A549 (cell line): ENCODE results near the gene ATAD5. TPM values are rescaled to one million over a fixed set of nuclear protein-coding genes. Genes with fewer than 3 reads are reported as not detected.
"Not testable (repeated sequence)": the region's sequence is repeated elsewhere in the genome, so short reads cannot be mapped to it uniquely, and the experiment has no call there.

Experiments
- ATAC-seq, 2 experiments: fragments of 200-7000 bp in 1 of 2; fragments of >200 bp in 1 of 2; cut with Nextera tagmentation in 1 of 2; cut with Tn5 transposase in 1 of 2; 3 replicates each; pipeline versions ENCODE4 v1.8.0 to v1.9.1; 2018 to 2020; ENCODE audit warnings: mild to moderate bottlenecking in 1 of 2, moderate library complexity in 1 of 2
- CTCF ChIA-PET: fragments of 300-600 bp; sonication (Branson Sonifier 250); formaldehyde crosslinking; extraction: SDS; loops from one replicate; lab custom pipeline; 2021; ENCODE audit warnings: antibody characterized with exemption, inconsistent platforms; lab: Yijun Ruan, JAX
- POLR2A ChIA-PET: fragments of 350-600 bp; formaldehyde crosslinking; extraction: SDS; loops from one replicate; lab custom pipeline; 2021; ENCODE audit warnings: antibody characterized with exemption, inconsistent platforms; lab: Yijun Ruan, JAX
- DNase-seq, 2 experiments: peaks; one replicate each; pipeline versions ENCODE4 v3.0.0 to v3.0.0-alpha.2; 2011 to 2016; ENCODE audit warnings: low read depth in 1 of 2, low spot score in 1 of 2
- FAIRE-seq: peaks from 2 replicates; lab custom pipeline; 2011; peaks lifted over from hg19 to GRCh38; lab: Jason Lieb, UNC
- H3K27ac ChIP-seq, 2 experiments: fragments of >200 bp; sonication (Bioruptor Twin); formaldehyde crosslinking; 3 replicates each; pipeline ENCODE4 v1.5.1; 2016 to 2017
- H3K4me1 ChIP-seq: fragments of >200 bp; sonication (Bioruptor Twin); formaldehyde crosslinking; 3 replicates; pipeline ENCODE4 v1.6.1; 2016
- H3K4me2 ChIP-seq: fragments of >200 bp; sonication (Bioruptor Twin); formaldehyde crosslinking; 3 replicates; pipeline ENCODE4 v1.6.1; 2016
- H3K4me3 ChIP-seq: fragments of >200 bp; sonication (Bioruptor Twin); formaldehyde crosslinking; 3 replicates; pipeline ENCODE4 v1.5.1; 2016
- H3K9me3 ChIP-seq: fragments of >200 bp; sonication (Bioruptor Twin); formaldehyde crosslinking; 3 replicates; pipeline ENCODE4 v1.6.1; 2016
- ATOH8 ChIP-seq: fragments of 250-450 bp; sonication (Bioruptor Pico); IDR thresholded peaks from 2 replicates; pipeline ENCODE4 v1.5.0; 2020; ENCODE audit warnings: low read depth, mild to moderate bottlenecking, moderate library complexity
- CBX2 ChIP-seq: fragments of 200-600 bp; sonication (generic); IDR thresholded peaks from 2 replicates; pipeline ENCODE4 v1.6.1; 2016; ENCODE audit warnings: low read depth, mild to moderate bottlenecking, borderline replicate concordance
- CTCF ChIP-seq: fragments of >200 bp; sonication (Bioruptor Twin); formaldehyde crosslinking; IDR thresholded peaks from 3 replicates; pipeline ENCODE4 v1.5.1; 2016
- POLR2AphosphoS2 ChIP-seq: conservative IDR thresholded peaks from 2 replicates; pipeline ENCODE4 v1.6.1; 2012; ENCODE audit warnings: low read length, improper control_type of control experiment, inconsistent platforms
- RFX5 ChIP-seq: fragments of 450-650 bp; IDR thresholded peaks from 2 replicates; pipeline ENCODE4 v1.7.1; 2014; ENCODE audit warnings: antibody characterized with exemption, mild to moderate bottlenecking, moderate library complexity
- RNF2 ChIP-seq: fragments of 200-600 bp; sonication (generic); IDR thresholded peaks from 2 replicates; pipeline ENCODE4 v1.6.1; 2016; ENCODE audit warnings: low read depth, mild to moderate bottlenecking, antibody characterized with exemption, moderate library complexity, borderline replicate concordance
- USF2 ChIP-seq: fragments of 450-650 bp; IDR thresholded peaks from 2 replicates; pipeline ENCODE4 v1.6.1; 2014; ENCODE audit warnings: antibody characterized with exemption
- WGBS: methylation state at CpG from one replicate; pipeline ENCODE4 v1.1.6; 2017; ENCODE audit errors: missing lambda C conversion rate; 5-methylcytosine and 5-hydroxymethylcytosine counted together
- polyA plus RNA-seq, 4 experiments: library from polyadenylated mRNA; depleted of rRNA in 3 of 4; stranded (reverse); fragments of >200 nt; fragmentation: RNase III in 1 of 4; extraction: RNeasy Plus Mini Kit Qiagen cat#74134 plus additional on column Dnase treatment in 1 of 4; gene quantifications; 2 replicates in 3 of 4; 3 replicates in 1 of 4; pipeline ENCODE4 v1.2.3, GENCODE V29; 2011 to 2017

The ATAD5 gene
- polyA plus RNA-seq, 2 of the 4 experiments (the other 2 are of a cell fraction): 4.5 to 9.5 TPM

GRCh38 chr17:30819971-30820705, 11.6 kb upstream of the ATAD5 start (continued):
- no peak for TF ChIP-seq CBX2
- TF ChIP-seq RFX5: no peak

- peaks cover 23% of the 10 kb centered on the region for H3K4me1 ChIP-seq
- no peak overlapping the region for H3K4me3 ChIP-seq
- no peak for ATAC-seq
- FAIRE-seq: peak; percentile 32
- WGBS: 74% methylated on average over 9 of the region's 9 CpGs
- no peak overlapping the region for H3K27ac ChIP-seq
- no peak for DNase-seq
- 0 out of 3 replicates have a peak, but pooled peaks have one; percentile 11 for TF ChIP-seq CTCF
- TF ChIP-seq ATOH8 (CRISPR knock-in tag): no peak
- no peaks in the 10 kb centered on the region for H3K9me3 ChIP-seq
- CTCF ChIA-PET: interaction anchor here (1.4 kb wide), 2 partner anchors 13 to 394 kb away, joined by 3 to 4 read pairs; no protein-coding TSS in a partner anchor
- POLR2A ChIA-PET: interaction anchor here (0.7 kb wide), 1 partner anchor 8 kb away, joined by 3 read pairs; no protein-coding TSS in a partner anchor
- H3K4me2 ChIP-seq: peak overlapping the region; percentile 80; the same call in 2 of the 3 replicates
Observed at GRCh38 chr17:30821871-30822723, 9.7 kb upstream of the ATAD5 start.

GRCh38 chr17:30822919-30823318, 8.8 kb upstream of the ATAD5 start:
- Histone ChIP-seq H3K4me1 (peaks cover 23% of the 10 kb centered on the region), H3K4me2 (peak overlapping the region; percentile 80)
- ATAC-seq, FAIRE-seq, POLR2A ChIA-PET, H3K9me3 ChIP-seq, H3K4me3 ChIP-seq, H3K27ac ChIP-seq, DNase-seq: not testable (repeated sequence)
- WGBS: 95% methylated on average over 14 of the region's 14 CpGs
- CTCF ChIA-PET: interaction anchor here (1.4 to 2.0 kb wide), 2 partner anchors 393 kb away, joined by 4 to 13 read pairs; no protein-coding TSS in a partner anchor

- WGBS: 79% methylated on average over 7 of the region's 7 CpGs
- TF ChIP-seq USF2 (no peak), POLR2AphosphoS2 (no peak), CTCF (no peak), RNF2 (no peak)
- POLR2A ChIA-PET: interaction anchor here (1.8 kb wide), 1 partner anchor 148 kb away, joined by 5 read pairs; the partner anchor contains the start of gene RNF135
- no peaks in the 10 kb centered on the region for H3K9me3 ChIP-seq
- FAIRE-seq (no peak), DNase-seq (no peak), ATAC-seq (no peak)
- H3K4me3 ChIP-seq: peak overlapping the region; percentile 67
- H3K27ac ChIP-seq: peak overlapping the region; percentile 88 to 97; a peak in 4 of 6 replicates
- CTCF ChIA-PET: interaction anchor here (0.8 to 4.3 kb wide), 7 partner anchors 12 to 698 kb away, joined by 3 to 43 read pairs (median 10); no protein-coding TSS in a partner anchor
- peak overlapping the region; percentile 80 for H3K4me2 ChIP-seq
- H3K4me1 ChIP-seq: peaks cover 23% of the 10 kb centered on the region
Observed at GRCh38 chr17:30823421-30823820, 8.3 kb upstream of the ATAD5 start.
